GM12892 (cell line): Measurements from ENCODE around the gene UBE2L5.

Experiments
- POLR2A ChIP-seq: IDR thresholded peaks from 2 replicates; pipeline ENCODE4 v1.6.1; 2011; ENCODE audit warnings: low read depth, low read length, control low read depth
- POLR2AphosphoS5 ChIP-seq: IDR thresholded peaks from 2 replicates; pipeline ENCODE4 v1.6.1; 2011; ENCODE audit warnings: low read depth, low read length, control low read depth

- no peak for TF ChIP-seq POLR2A
- TF ChIP-seq POLR2AphosphoS5, result no peak
Measured at GRCh38 chr13:30415430-30416030, 6.8 kb upstream of the UBE2L5 start.
